Activated CD4-positive, alpha-beta T cell treated with anti-CD3 and anti-CD28 coated beads, Interleukin-2, Interleukin-4, amounts not matched to agents 100 ng/mL and 50 ng/mL, durations not matched to agents 16 hours and 8 hours (primary cell): ENCODE measurements around the gene TMEM98.
"Not testable (repeated sequence)": the region's sequence is repeated elsewhere in the genome, so short reads cannot be mapped to it uniquely, and the experiment has no call there.

Source experiments
- DNase-seq: peaks from one replicate; pipeline ENCODE4 v3.0.0-alpha.2; 2020; ENCODE audit warnings: low spot score

Gene TMEM98

GRCh38 chr17:32914181-32914580 is 13.8 kb upstream of the TMEM98 start:
- DNase-seq: peak; percentile 82

- DNase-seq: peak; percentile 43
These were observed 12.7 kb upstream of the TMEM98 start for GRCh38 chr17:32915245-32915644.

GRCh38 chr17:32916134-32916533 is 11.8 kb upstream of the TMEM98 start:
- no peak for DNase-seq

GRCh38 chr17:32917081-32917480 is 10.9 kb upstream of the TMEM98 start:
- DNase-seq: peak; percentile 21

GRCh38 chr17:32917842-32918241 is 10.1 kb upstream of the TMEM98 start:
- DNase-seq: no peak

GRCh38 chr17:32919876-32920275 is 8.1 kb upstream of the TMEM98 start:
- DNase-seq: not testable (repeated sequence)

- DNase-seq: no peak
These were observed 7.7 kb upstream of the TMEM98 start for GRCh38 chr17:32920293-32920692.

- no peak for DNase-seq
These were observed 6.9 kb upstream of the TMEM98 start for GRCh38 chr17:32921017-32921416.

GRCh38 chr17:32923905-32924304 is 4.0 kb upstream of the TMEM98 start:
- DNase-seq: not testable (repeated sequence)

- DNase-seq: no peak
These were observed 1.8 kb upstream of the TMEM98 start for GRCh38 chr17:32926183-32926582.

GRCh38 chr17:32926789-32927188 is 1.2 kb upstream of the TMEM98 start:
- DNase-seq: not testable (repeated sequence)

GRCh38 chr17:32927201-32927723 is 691 bp upstream of the TMEM98 start:
- DNase-seq: no peak

- DNase-seq: no peak
These were observed 908 bp downstream of the TMEM98 start for GRCh38 chr17:32928586-32929535.

GRCh38 chr17:32929588-32929987 is 1.6 kb downstream of the TMEM98 start:
- no peak for DNase-seq

- DNase-seq: no peak
These were observed 2.6 kb downstream of the TMEM98 start for GRCh38 chr17:32930512-32930911.

GRCh38 chr17:32931686-32932085 is 3.7 kb downstream of the TMEM98 start:
- no peak for DNase-seq

GRCh38 chr17:32933881-32934280 is 5.9 kb downstream of the TMEM98 start:
- DNase-seq: no peak

- DNase-seq: no peak
These were observed 7.8 kb downstream of the TMEM98 start for GRCh38 chr17:32935726-32936125.

- DNase-seq: no peak
These were observed 8.4 kb downstream of the TMEM98 start for GRCh38 chr17:32936186-32936893.

- peak; percentile 67 for DNase-seq
These were observed 9.0 kb downstream of the TMEM98 start for GRCh38 chr17:32936894-32937500.

GRCh38 chr17:32940706-32941390 is 12.9 kb downstream of the TMEM98 start:
- no peak for DNase-seq
